ENCODE data around the gene ELP2. TPM values are rescaled to one million over a fixed set of nuclear protein-coding genes. Genes with fewer than 3 reads are reported as not detected.

ELP2 gene
- total and polyA plus RNA-seq, 12 donors, result 33.7 to 69.2 (median 57.9) TPM

- no peak for ATAC-seq
- WGBS, 2 donors, result 85 to 89% methylated on average over 6 of the region's 6 CpGs
These were observed 66.7 kb downstream of the ELP2 start for GRCh38 chr18:36196238-36196995.

GRCh38 chr18:36197511-36198166 lies 67.9 kb downstream of the ELP2 start:
- Histone ChIP-seq H3K4me3 (no peak overlapping the region), H3K27me3 (no peaks in the 10 kb centered on the region), H3K9me3 (no peaks in the 10 kb centered on the region), H3K4me1 (peaks cover 0 to 8% (median 0%) of the 10 kb centered on the region in 9 donors), H3K27ac (no peak overlapping the region), H3K36me3 (no peaks in the 10 kb centered on the region)
- DNase-seq, result no peak
- TF ChIP-seq CTCF (IDR thresholded peaks at IDR 0.05), result no peak
- intact Hi-C loops (cut with DNase I), result loop anchor here in 1 of 10 donors (10.0 kb wide), 1 partner anchor 87 kb away; no protein-coding TSS in a partner anchor
- no peak for ATAC-seq

More at GRCh38 chr18:36196238-36196995, 66.7 kb downstream of the ELP2 start:
- DNase-seq, result no peak
- H3K27me3 ChIP-seq, result no peaks in the 10 kb centered on the region
- intact Hi-C loops (cut with DNase I), result loop anchor here in 1 of 10 donors (10.0 kb wide), 1 partner anchor 88 kb away; no protein-coding TSS in a partner anchor
- no peak overlapping the region for H3K4me3 ChIP-seq
- H3K9me3 ChIP-seq, result no peaks in the 10 kb centered on the region
- H3K27ac ChIP-seq, result no peak overlapping the region
- TF ChIP-seq CTCF (IDR thresholded peaks at IDR 0.05), result no peak
- H3K36me3 ChIP-seq, result no peaks in the 10 kb centered on the region
- H3K4me1 ChIP-seq, result peaks cover 0 to 8% (median 0%) of the 10 kb centered on the region in 9 donors

- no peak for TF ChIP-seq CTCF (IDR thresholded peaks at IDR 0.05)
- WGBS, 2 donors, result 87 to 91% methylated on average over 22 of the region's 22 CpGs
- H3K27ac ChIP-seq, result no peak overlapping the region
- no peak for DNase-seq
- no peaks in the 10 kb centered on the region for H3K9me3 ChIP-seq
- intact Hi-C loops (cut with DNase I), result loop anchor here in 2 of 10 donors (10.0 kb wide), 2 partner anchors 65 to 85 kb away; no protein-coding TSS in a partner anchor
- H3K36me3 ChIP-seq, result no peaks in the 10 kb centered on the region
- no peak for ATAC-seq
- no peak overlapping the region for H3K4me3 ChIP-seq
- no peaks in the 10 kb centered on the region for H3K27me3 ChIP-seq
- peaks cover 0 to 8% (median 0%) of the 10 kb centered on the region in 9 donors for H3K4me1 ChIP-seq
These were observed 70.1 kb downstream of the ELP2 start for GRCh38 chr18:36199691-36200295.

- no peak overlapping the region for H3K27ac ChIP-seq
- DNase-seq, result no peak
- intact Hi-C loops (cut with DNase I), result loop anchor here in 1 of 10 donors (10.0 kb wide), 1 partner anchor 64 kb away; no protein-coding TSS in a partner anchor
- no peaks in the 10 kb centered on the region for H3K36me3 ChIP-seq
- no peaks in the 10 kb centered on the region for H3K9me3 ChIP-seq
- no peak for ATAC-seq
- H3K4me3 ChIP-seq, result no peak overlapping the region
- peaks cover 0 to 7% (median 0%) of the 10 kb centered on the region in 9 donors for H3K4me1 ChIP-seq
- no peak for TF ChIP-seq CTCF (IDR thresholded peaks at IDR 0.05)
- H3K27me3 ChIP-seq, result no peaks in the 10 kb centered on the region
These were observed 70.7 kb downstream of the ELP2 start for GRCh38 chr18:36200354-36200771.

Data from heart right ventricle (tissue), 16 donors.